ENCODE results near the gene MYO16.

The MYO16 gene

DNA sequence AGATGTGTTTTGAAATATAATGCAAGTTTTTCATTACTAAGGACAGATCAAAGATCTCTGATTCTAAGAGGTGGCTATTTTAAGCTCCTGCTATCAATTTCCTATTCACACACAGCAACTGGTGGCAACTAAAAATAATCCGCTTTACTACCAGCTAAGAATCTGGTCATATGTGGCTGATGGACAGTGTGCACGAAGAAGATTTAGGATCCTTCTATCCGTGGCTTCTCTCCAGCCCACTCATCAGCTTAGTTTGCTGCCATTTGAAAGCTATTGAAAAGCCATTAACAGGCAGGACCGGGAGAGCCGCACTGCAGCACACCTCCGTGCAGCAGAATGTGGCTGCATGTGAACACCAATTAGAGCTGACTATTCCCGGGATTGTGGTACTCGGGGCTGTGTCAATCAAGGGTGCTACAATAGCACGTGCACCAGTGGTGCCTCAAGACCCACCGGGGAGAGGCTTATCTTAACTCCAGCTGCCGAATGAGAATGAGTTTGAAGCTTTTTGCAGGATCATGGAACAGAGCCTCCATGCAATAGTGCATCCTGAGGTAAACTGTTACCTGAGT is at the start of gene MYO16:
MYO16 (plus strand) TSS at position 431 of the 572 bp plus-strand sequence. CDS start 234 bp downstream, outside the sequence.
- no peak for DNase-seq

DNA sequence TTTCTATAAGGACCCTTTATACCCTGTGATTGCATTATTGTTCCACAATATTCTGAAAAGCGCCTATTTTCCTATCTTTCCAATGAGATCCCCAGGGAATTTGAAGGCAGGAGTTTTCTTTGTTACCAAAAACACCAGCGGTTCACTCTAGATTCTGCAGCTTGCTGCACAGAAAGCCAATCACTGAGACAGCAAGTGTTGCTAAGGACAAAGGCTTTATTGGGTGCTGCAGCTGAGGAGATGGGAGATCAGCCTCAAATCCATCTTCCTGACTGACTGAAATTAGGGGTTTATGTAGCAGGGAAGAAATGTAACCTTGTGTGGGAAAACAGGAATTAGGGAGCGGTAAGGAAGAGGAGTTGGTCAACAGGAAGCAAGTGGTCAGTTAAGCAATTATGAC is 42.6 kb upstream of the MYO16 start:
- no peak for DNase-seq

- no peak for DNase-seq
Measured at GRCh38 chr13:108588516-108588915, 40.9 kb upstream of the MYO16 start.

- no peak for DNase-seq
Measured at GRCh38 chr13:108594153-108594552, 35.3 kb upstream of the MYO16 start.

DNA sequence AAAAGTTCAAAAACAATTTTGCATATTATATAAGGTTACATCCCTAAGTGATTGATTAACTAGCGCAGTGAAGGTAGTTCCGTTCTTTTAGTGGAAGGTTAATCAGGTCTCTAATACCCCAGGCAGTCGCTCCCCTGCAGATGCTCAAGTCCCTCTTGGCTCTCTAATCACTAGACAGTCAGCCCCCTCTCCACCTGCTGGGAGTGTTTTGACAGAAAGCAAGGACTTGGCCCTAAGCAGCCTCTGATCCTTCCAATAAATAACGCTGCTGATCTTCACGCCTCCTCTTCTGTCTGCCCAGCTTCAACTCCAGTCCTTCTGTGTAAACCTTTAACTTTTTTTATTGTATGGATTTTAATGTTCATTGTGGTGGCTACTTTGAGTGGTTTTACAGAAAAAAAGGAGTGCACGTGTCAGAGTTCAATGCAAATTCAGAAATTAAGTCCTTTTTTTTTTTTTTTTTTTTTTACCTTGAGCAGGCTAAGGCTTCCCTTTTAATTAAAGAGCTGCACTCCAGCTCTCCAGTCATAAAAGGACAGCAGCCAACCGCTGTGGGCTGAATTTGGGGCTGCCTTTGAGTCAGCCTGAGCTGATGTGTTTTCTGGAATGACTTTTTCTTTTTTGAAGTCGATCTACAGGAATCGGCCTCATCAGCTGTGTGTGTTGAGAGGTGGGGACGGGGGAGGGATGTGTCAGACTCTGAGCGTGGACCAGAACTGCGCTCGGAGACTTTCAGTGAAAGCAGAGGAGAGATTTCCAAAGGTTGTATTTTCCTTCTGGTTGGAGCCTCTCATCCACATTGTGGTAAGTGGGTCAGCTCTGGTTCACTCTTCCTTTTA is 33.8 kb upstream of the MYO16 start:
- no peak for DNase-seq

- no peak for DNase-seq
Measured at GRCh38 chr13:108597943-108598342, 31.5 kb upstream of the MYO16 start.

GRCh38 chr13:108606424-108606823 is 23.0 kb upstream of the MYO16 start:
- no peak for DNase-seq

DNA sequence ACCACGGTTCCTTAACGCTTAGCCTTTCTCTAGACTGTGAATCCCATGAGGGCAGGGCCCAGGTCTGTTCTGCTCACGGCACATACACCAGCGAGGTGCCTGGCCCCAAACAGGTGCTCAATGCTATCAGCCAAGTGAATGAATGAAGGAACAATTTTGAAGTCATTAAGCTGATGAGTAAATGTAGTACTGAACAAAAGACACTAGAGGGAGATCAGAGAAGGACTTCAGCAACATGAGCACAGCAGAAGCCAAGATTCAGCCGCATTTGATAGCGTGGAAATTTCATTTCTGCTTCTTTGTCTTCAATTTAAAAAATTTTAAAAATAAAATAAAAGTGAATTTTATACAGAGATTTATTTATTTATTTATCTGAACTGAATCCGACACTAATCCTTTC is 20.1 kb upstream of the MYO16 start:
- DNase-seq, result no peak

GRCh38 chr13:108610507-108610906 is 18.9 kb upstream of the MYO16 start:
- no peak for DNase-seq

- no peak for DNase-seq
Measured at GRCh38 chr13:108615241-108615640, 14.2 kb upstream of the MYO16 start.

DNA sequence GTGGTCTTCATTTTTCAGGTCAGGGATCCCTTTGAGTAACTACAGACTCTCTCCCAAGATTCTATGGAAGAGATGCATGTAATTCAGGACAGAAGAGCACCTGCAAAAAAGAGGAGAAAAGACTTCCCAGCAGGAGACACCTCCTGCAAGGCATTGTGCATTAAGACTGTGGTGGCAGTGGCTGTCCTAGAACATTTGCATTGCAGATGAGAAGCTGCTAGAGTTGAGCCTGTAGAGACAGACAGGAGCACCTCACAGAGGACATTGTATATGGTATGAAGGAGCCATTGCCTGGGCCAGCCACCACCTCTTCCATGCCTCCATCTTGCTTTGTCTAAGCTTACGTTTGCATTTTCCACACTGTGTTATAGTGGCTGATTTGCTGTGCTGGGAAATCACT is 11.2 kb upstream of the MYO16 start:
- no peak for DNase-seq

GRCh38 chr13:108621462-108621861 is 7.9 kb upstream of the MYO16 start:
- no peak for DNase-seq

DNA sequence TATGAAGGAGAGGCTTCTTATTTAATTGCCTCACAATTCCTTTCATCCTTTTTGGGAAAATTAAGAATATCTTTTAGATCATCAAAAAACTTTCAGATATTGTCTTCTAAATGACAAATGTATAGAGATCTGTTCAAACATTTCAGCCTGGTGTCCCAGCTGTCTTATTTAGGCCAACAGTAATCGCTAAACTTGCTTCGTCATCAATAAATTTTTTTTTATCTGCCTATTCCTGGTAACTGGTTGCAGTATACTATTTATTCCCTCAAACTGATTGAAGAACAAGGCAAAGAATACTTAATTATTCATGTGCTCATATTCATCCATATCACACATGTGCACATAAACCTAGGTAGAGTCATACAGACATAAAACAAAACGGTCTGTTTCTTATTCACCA is 5.3 kb upstream of the MYO16 start:
- DNase-seq, result no peak

- DNase-seq, result no peak
Measured at GRCh38 chr13:108624979-108625378, 4.4 kb upstream of the MYO16 start.

DNA sequence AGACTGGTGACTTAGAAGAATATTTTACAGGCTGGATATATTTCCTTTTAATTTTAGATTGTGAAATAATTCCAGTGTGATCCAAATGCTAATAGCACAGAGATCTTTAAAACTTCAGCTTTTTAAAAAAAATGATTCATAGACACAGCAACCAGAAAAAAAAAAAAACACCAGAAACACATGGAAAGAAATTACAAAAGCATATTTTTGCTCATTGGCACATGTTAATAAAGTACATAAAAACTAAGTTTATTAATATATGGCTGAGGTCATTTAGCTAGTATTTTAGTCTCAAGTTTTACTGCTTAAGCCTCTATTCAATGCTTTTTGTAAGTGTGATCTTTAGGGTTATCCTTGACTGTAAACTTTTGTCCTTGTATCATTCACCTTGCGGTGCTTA is 577 bp downstream of the MYO16 start:
- DNase-seq, result no peak

GRCh38 chr13:108632649-108633167 is 3.3 kb downstream of the MYO16 start:
- DNase-seq, result no peak

GRCh38 chr13:108638901-108639300 is 9.5 kb downstream of the MYO16 start:
- no peak for DNase-seq

- DNase-seq, result no peak
Measured at GRCh38 chr13:108643646-108644353, 14.4 kb downstream of the MYO16 start.

- no peak for DNase-seq
Measured at GRCh38 chr13:108645376-108645775, 16.0 kb downstream of the MYO16 start.

GRCh38 chr13:108650271-108650670 is 20.9 kb downstream of the MYO16 start:
- no peak for DNase-seq

GRCh38 chr13:108656742-108657141 is 27.3 kb downstream of the MYO16 start:
- DNase-seq, result no peak

DNA sequence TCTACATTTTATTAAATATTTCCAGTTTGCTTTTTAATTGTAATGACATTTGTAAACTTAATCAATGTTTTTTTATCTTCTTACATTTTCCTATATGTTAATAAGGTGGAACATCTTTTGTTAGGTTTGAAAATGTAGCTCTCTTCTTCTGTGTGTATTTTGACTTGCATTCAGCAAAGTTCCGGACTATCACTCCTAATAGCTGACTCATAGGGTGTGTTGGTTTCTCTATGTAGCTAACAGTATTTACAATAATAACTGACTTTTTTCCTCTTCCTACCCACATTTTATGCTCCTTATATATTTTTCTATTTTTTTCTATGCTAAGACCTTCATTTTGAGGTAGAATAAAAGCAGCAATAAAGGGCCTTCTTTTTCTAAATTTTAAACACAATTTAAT is 28.1 kb downstream of the MYO16 start:
- no peak for DNase-seq

- no peak for DNase-seq
Measured at GRCh38 chr13:108662528-108662927, 33.1 kb downstream of the MYO16 start.

- no peak for DNase-seq
Measured at GRCh38 chr13:108663710-108664109, 34.3 kb downstream of the MYO16 start.

Data from GOT3 (cell line).